Testis (tissue), 3 donors: ENCODE results near the gene CADM1. TPM values are rescaled to one million over a fixed set of nuclear protein-coding genes. Genes with fewer than 3 reads are reported as not detected.

Experiments
- DNase-seq: peaks from one replicate; pipeline ENCODE4 v3.0.0-alpha.2; 2019
- H3K27ac ChIP-seq, 2 donors: fragments of 200-600 bp; sonication (generic); one replicate each; pipeline ENCODE4 v1.5.1; 2019
- H3K27me3 ChIP-seq: fragments of 200-600 bp; sonication (generic); one replicate; pipeline ENCODE4 v1.5.1; 2019
- H3K36me3 ChIP-seq: fragments of 200-600 bp; sonication (generic); one replicate; pipeline ENCODE4 v1.5.1; 2017; ENCODE audit warnings: low read depth; ENCODE audit errors: missing control alignments
- H3K4me1 ChIP-seq: fragments of 200-600 bp; sonication (generic); one replicate; pipeline ENCODE4 v1.5.1; 2019
- H3K4me3 ChIP-seq, 2 donors: fragments of 200-600 bp; sonication (generic); one replicate each; pipeline ENCODE4 v1.5.1; 2017 to 2019
- H3K9me3 ChIP-seq: fragments of 200-600 bp; sonication (generic); one replicate; pipeline ENCODE4 v1.5.1; 2017
- POLR2A ChIP-seq: fragments of 450-650 bp; IDR thresholded peaks from one replicate; pipeline ENCODE4 v1.6.1; 2017; ENCODE audit warnings: antibody characterized with exemption, mild to moderate bottlenecking, moderate library complexity
- WGBS, 2 donors: methylation state at CpG; one replicate each; pipeline ENCODE4 v1.1.5; 2018; 5-methylcytosine and 5-hydroxymethylcytosine counted together
- intact Hi-C: fragments of 100-400 bp; cut with DNase I; formaldehyde crosslinking; loops from one replicate; pipeline ENCODE4 v1.15.1; 2023; ENCODE audit warnings: low total_unique reads
- polyA plus RNA-seq: library from polyadenylated mRNA; stranded (reverse); fragments of 350-450 nt; fragmentation: Illumina TruSeq; extraction: RNeasy Lipid Tissue Mini Kit (QIAGEN cat#74804); gene quantifications from one replicate; pipeline ENCODE4 v1.2.3, GENCODE V29; 2014; ENCODE audit warnings: low read depth, low replicate concordance; ENCODE audit not compliant: insufficient read depth
- total RNA-seq, 2 donors: library from RNA; depleted of rRNA; stranded (reverse); fragments of >200 nt; gene quantifications; one replicate each; pipeline ENCODE4 v1.2.3, GENCODE V29; 2016
- TF ChIP-seq, protein P1 (sequence below), 3 experiments: fragments of 450-650 bp in 2 of 3; fragments of 200-600 bp in 1 of 3; sonication (generic) in 1 of 3; IDR thresholded peaks; one replicate each; pipeline ENCODE4 v1.5.1; 2016 to 2019; ENCODE audit warnings: antibody characterized with exemption in 3 of 3, mild to moderate bottlenecking in 2 of 3, moderate library complexity in 1 of 3

CADM1 gene
- total and polyA plus RNA-seq, 3 donors from 2014 or later, result 135 to 230 (median 216) TPM

DNA sequence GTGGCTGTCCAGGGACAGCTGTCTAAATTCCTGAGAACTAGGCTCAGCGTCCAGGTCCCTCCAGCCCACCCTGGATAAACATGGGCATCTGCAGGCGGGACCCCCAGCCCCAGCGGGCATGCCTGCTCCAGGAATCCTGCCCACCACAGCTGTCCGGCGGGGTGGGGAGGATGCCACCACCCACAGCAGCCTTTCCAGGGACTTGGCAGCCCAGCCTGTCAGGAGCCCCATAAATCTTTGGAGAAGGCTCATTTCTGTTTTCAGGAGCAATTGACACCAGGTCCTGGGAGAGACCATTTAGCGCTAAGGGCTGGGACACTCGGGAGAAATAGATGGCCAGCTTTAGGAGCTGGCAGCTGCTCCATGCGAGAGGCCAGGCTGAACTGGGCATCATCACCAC is 358.9 kb downstream of the CADM1 start:
- TF ChIP-seq POLR2A, result no peak
- TF ChIP-seq, protein P1, sequence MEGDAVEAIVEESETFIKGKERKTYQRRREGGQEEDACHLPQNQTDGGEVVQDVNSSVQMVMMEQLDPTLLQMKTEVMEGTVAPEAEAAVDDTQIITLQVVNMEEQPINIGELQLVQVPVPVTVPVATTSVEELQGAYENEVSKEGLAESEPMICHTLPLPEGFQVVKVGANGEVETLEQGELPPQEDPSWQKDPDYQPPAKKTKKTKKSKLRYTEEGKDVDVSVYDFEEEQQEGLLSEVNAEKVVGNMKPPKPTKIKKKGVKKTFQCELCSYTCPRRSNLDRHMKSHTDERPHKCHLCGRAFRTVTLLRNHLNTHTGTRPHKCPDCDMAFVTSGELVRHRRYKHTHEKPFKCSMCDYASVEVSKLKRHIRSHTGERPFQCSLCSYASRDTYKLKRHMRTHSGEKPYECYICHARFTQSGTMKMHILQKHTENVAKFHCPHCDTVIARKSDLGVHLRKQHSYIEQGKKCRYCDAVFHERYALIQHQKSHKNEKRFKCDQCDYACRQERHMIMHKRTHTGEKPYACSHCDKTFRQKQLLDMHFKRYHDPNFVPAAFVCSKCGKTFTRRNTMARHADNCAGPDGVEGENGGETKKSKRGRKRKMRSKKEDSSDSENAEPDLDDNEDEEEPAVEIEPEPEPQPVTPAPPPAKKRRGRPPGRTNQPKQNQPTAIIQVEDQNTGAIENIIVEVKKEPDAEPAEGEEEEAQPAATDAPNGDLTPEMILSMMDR (IDR thresholded peaks at IDR 0.05), result no peak
- H3K9me3 ChIP-seq, result no peaks in the 10 kb centered on the region
- H3K4me3 ChIP-seq, result no peak overlapping the region
- WGBS, 2 donors, result 60 to 75% methylated on average over 1 to 8 of the region's 8 CpGs
- H3K36me3 ChIP-seq, result no peaks in the 10 kb centered on the region
- DNase-seq, result no peak
- no peaks in the 10 kb centered on the region for H3K4me1 ChIP-seq
- H3K27me3 ChIP-seq, result no peaks in the 10 kb centered on the region
- intact Hi-C loops, result no loop called here
- no peak overlapping the region for H3K27ac ChIP-seq

DNA sequence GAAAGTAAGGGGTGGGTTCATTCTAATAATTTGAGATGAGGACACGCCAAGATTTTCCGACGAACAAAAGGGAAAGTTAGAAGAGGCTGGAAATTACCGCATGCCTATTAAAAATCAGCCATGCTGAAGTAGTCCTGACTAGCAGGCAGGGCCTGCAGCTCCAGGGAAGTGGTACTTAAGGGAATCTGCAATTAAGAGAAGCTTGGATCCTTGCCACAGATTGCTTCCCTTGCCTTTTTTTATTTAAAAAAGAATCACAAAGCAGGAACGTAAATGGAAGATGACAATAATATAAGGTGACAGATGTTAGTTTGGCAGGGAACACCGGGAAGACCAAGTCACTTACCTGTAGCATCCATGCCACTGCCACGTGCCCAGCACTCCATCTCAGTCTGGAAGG is 359.3 kb downstream of the CADM1 start:
- H3K36me3 ChIP-seq, result no peaks in the 10 kb centered on the region
- no peak overlapping the region for H3K27ac ChIP-seq
- no peaks in the 10 kb centered on the region for H3K27me3 ChIP-seq
- WGBS, 2 donors, result 61 to 63% methylated on average over 7 of the region's 7 CpGs
- no peak overlapping the region for H3K4me3 ChIP-seq
- no peaks in the 10 kb centered on the region for H3K9me3 ChIP-seq
- no peak for TF ChIP-seq POLR2A
- TF ChIP-seq, protein P1 (IDR thresholded peaks at IDR 0.05), result no peak
- H3K4me1 ChIP-seq, result no peaks in the 10 kb centered on the region
- intact Hi-C loops, result no loop called here
- no peak for DNase-seq

DNA sequence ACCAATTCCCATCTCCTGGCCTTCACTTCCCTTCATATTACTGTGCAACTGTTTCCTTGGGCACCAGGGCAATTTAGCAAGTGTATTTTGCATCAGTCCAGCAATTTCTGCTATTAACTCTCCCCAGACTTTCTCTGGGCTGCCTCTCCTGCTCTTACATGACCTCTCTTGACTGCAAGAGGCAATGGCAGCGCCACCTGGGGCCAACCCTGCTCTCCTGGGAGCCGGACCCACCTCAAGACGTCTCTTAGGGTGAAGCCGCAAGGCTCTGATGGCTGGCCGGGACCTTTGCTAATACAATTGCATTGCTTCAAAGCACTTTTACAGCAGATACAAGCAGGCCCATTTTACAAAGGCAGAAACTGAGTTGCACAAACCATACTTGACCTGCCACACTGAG is 360.2 kb downstream of the CADM1 start:
- Histone ChIP-seq H3K27ac (no peak overlapping the region), H3K9me3 (no peaks in the 10 kb centered on the region), H3K4me3 (no peak overlapping the region), H3K27me3 (no peaks in the 10 kb centered on the region), H3K36me3 (no peaks in the 10 kb centered on the region), H3K4me1 (no peaks in the 10 kb centered on the region)
- intact Hi-C loops, result no loop called here
- 96% methylated on average over 5 of the region's 5 CpGs for WGBS, 2 donors
- no peak for TF ChIP-seq POLR2A
- TF ChIP-seq, protein P1 (IDR thresholded peaks at IDR 0.05), result no peak
- DNase-seq, result no peak

DNA sequence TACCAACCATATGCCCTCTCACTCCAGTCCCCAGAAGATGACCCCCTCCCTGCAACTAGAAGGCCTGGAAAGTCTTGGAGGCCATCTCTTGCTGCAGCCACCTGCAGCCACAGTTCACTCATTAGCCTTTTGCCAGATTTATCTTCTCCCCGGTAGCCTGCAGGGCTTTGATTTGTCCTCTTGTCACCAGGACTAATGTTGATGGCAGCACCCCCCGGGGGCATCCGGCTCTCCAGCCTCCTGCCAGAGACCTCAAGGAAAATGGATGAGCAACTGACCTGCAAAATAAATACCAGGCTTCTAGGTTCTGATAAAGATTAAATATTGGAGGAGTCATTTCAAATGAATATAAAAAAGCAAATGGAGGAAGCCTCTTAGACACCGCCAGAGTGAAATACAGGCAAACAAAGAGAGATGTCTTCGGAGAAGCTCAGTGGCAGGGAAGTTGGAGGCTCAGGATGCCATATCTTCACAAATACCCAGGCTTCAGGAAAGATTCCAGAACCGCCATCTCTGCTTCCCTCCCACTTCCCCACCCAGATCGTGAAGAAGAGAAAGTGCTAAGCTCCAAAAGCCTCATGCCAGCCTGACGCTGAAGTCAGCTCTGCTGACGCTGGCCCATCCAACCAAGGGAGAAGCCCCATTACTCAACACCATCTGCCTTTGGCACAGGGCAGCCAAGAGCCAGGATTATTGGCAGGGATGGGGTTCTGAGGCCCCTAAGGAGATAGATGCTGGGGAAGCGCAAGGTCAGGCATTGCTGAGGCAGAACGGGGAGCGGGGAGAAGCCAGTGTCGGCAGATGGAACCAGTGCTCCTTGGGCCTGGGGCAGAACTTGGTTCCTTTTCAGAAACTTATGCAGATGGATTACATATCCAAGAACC is 362.7 kb downstream of the CADM1 start:
- 85 to 89% methylated on average over 12 to 13 of the region's 13 CpGs for WGBS, 2 donors
- no peaks in the 10 kb centered on the region for H3K4me1 ChIP-seq
- H3K9me3 ChIP-seq, result no peaks in the 10 kb centered on the region
- no peak for DNase-seq
- no peaks in the 10 kb centered on the region for H3K36me3 ChIP-seq
- no peak overlapping the region for H3K27ac ChIP-seq
- H3K4me3 ChIP-seq, result no peak overlapping the region
- intact Hi-C loops, result no loop called here
- TF ChIP-seq, protein P1 (IDR thresholded peaks at IDR 0.05), result no peak
- TF ChIP-seq POLR2A, result no peak
- H3K27me3 ChIP-seq, result no peaks in the 10 kb centered on the region

DNA sequence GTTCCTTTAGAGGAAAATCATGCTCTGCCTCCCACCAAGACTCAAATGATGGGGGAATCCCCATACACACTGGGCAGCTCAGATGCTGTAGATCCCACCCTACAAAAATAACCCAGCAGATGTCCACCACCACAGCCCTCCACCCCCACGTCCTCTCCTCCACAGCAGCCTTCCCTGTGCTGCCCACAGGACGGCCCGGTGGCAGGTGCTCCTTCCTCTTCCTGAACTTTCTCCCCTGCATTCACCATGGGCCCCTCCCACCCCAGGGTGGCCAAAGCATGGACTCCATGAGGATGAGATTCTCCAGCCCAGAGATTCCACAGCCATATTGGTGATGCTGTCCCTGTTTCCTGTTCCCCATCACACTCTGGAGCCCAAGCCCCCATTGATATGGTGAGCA is 368.3 kb downstream of the CADM1 start:
- no peaks in the 10 kb centered on the region for H3K9me3 ChIP-seq
- H3K4me3 ChIP-seq, result no peak overlapping the region
- no peaks in the 10 kb centered on the region for H3K27me3 ChIP-seq
- no peaks in the 10 kb centered on the region for H3K4me1 ChIP-seq
- no peak overlapping the region for H3K27ac ChIP-seq
- 82% methylated on average over 3 of the region's 3 CpGs; no CpG with 5 or more reads in 1 of the 2 donors for WGBS, 2 donors
- TF ChIP-seq, protein P1 (IDR thresholded peaks at IDR 0.05), result no peak
- TF ChIP-seq POLR2A, result no peak
- DNase-seq, result no peak
- H3K36me3 ChIP-seq, result no peaks in the 10 kb centered on the region
- intact Hi-C loops, result no loop called here
